Activated CD8-positive, alpha-beta memory T cell treated with anti-CD3 and anti-CD28 coated beads for 4 hours (primary cell): ENCODE data around the gene RNU1-4.
"Not testable (repeated sequence)": the region's sequence is repeated elsewhere in the genome, so short reads cannot be mapped to it uniquely, and the experiment has no call there.

Experiments used
- DNase-seq, 2 donors: peaks; one replicate each; pipeline ENCODE4 v3.0.0-alpha.2; 2020; ENCODE audit warnings: low read depth in 2 of 2

RNU1-4 gene

GRCh38 chr1:16728243-16728949 lies 11.9 kb upstream of the RNU1-4 start:
- DNase-seq: not testable (repeated sequence)

- DNase-seq: not testable (repeated sequence)
Observed at GRCh38 chr1:16732254-16732896, 7.9 kb upstream of the RNU1-4 start.

- DNase-seq: not testable (repeated sequence)
Observed at GRCh38 chr1:16741230-16741629, 914 bp downstream of the RNU1-4 start.

GRCh38 chr1:16747660-16748059 lies 7.3 kb downstream of the RNU1-4 start:
- not testable (repeated sequence) for DNase-seq

- not testable (repeated sequence) for DNase-seq
Observed at GRCh38 chr1:16748710-16749109, 8.4 kb downstream of the RNU1-4 start.

GRCh38 chr1:16749910-16750888 lies 9.9 kb downstream of the RNU1-4 start:
- DNase-seq: not testable (repeated sequence)

- not testable (repeated sequence) for DNase-seq
Observed at GRCh38 chr1:16752770-16753169, 12.5 kb downstream of the RNU1-4 start.

- not testable (repeated sequence) for DNase-seq
Observed at GRCh38 chr1:16755385-16755784, 15.1 kb downstream of the RNU1-4 start.

- not testable (repeated sequence) for DNase-seq
Observed at GRCh38 chr1:16755932-16756331, 15.6 kb downstream of the RNU1-4 start.

GRCh38 chr1:16757574-16757973 lies 17.3 kb downstream of the RNU1-4 start:
- not testable (repeated sequence) for DNase-seq

GRCh38 chr1:16758060-16758459 lies 17.7 kb downstream of the RNU1-4 start:
- not testable (repeated sequence) for DNase-seq

- DNase-seq: not testable (repeated sequence)
Observed at GRCh38 chr1:16759041-16759493, 18.8 kb downstream of the RNU1-4 start.

GRCh38 chr1:16759650-16760455 lies 19.5 kb downstream of the RNU1-4 start:
- DNase-seq: not testable (repeated sequence)

- not testable (repeated sequence) for DNase-seq
Observed at GRCh38 chr1:16760456-16760765, 20.1 kb downstream of the RNU1-4 start.

- not testable (repeated sequence) for DNase-seq
Observed at GRCh38 chr1:16760801-16761200, 20.5 kb downstream of the RNU1-4 start.

GRCh38 chr1:16764248-16764819 lies 24.0 kb downstream of the RNU1-4 start:
- not testable (repeated sequence) for DNase-seq

- not testable (repeated sequence) for DNase-seq
Observed at GRCh38 chr1:16764820-16765655, 24.7 kb downstream of the RNU1-4 start.

- not testable (repeated sequence) for DNase-seq
Observed at GRCh38 chr1:16765731-16766605, 25.7 kb downstream of the RNU1-4 start.
